HK-2 (cell line): ENCODE measurements around the gene ELF1.
"Not testable (repeated sequence)": the region's sequence is repeated elsewhere in the genome, so short reads cannot be mapped to it uniquely, and the experiment has no call there.

Experiments
- DNase-seq: peaks from one replicate; pipeline ENCODE4 v3.0.0-alpha.2; 2018; ENCODE audit not compliant: unreplicated experiment

The ELF1 gene

GRCh38 chr13:40933508-40934204 is 85.5 kb downstream of the ELF1 start:
- no peak for DNase-seq

GRCh38 chr13:40932252-40932651 is 86.9 kb downstream of the ELF1 start:
- no peak for DNase-seq

GRCh38 chr13:40931719-40932118 is 87.4 kb downstream of the ELF1 start:
- DNase-seq, result no peak

GRCh38 chr13:40929883-40930282 is 89.2 kb downstream of the ELF1 start:
- not testable (repeated sequence) for DNase-seq

- no peak for DNase-seq
These were observed 90.1 kb downstream of the ELF1 start for GRCh38 chr13:40928980-40929379.

GRCh38 chr13:40927929-40928328 is 91.2 kb downstream of the ELF1 start:
- no peak for DNase-seq

GRCh38 chr13:40923867-40924266 is 95.2 kb downstream of the ELF1 start:
- DNase-seq, result no peak

GRCh38 chr13:40922437-40923040 is 96.6 kb downstream of the ELF1 start:
- no peak for DNase-seq

- no peak for DNase-seq
These were observed 98.3 kb downstream of the ELF1 start for GRCh38 chr13:40920826-40921225.

GRCh38 chr13:40919901-40920300 is 99.2 kb downstream of the ELF1 start:
- not testable (repeated sequence) for DNase-seq

- no peak for DNase-seq
These were observed 102.7 kb downstream of the ELF1 start for GRCh38 chr13:40916207-40916998.

GRCh38 chr13:40914863-40915262 is 104.3 kb downstream of the ELF1 start:
- not testable (repeated sequence) for DNase-seq

GRCh38 chr13:40911341-40911740 is 107.8 kb downstream of the ELF1 start:
- DNase-seq, result no peak

GRCh38 chr13:40910324-40911050 is 108.6 kb downstream of the ELF1 start:
- no peak for DNase-seq

GRCh38 chr13:40909541-40910200 is 109.4 kb downstream of the ELF1 start:
- DNase-seq, result not testable (repeated sequence)

GRCh38 chr13:40908546-40908945 is 110.6 kb downstream of the ELF1 start:
- no peak for DNase-seq

- DNase-seq, result not testable (repeated sequence)
These were observed 118.1 kb downstream of the ELF1 start for GRCh38 chr13:40901032-40901431.

GRCh38 chr13:40900568-40900967 is 118.5 kb downstream of the ELF1 start:
- DNase-seq, result not testable (repeated sequence)

GRCh38 chr13:40897053-40897452 is 122.1 kb downstream of the ELF1 start:
- DNase-seq, result no peak

GRCh38 chr13:40895227-40896184 is 123.6 kb downstream of the ELF1 start:
- DNase-seq, result no peak
